Dermis blood vessel endothelial cell (primary cell): ENCODE data around the gene DNAH6. TPM values are rescaled to one million over a fixed set of nuclear protein-coding genes. Genes with fewer than 3 reads are reported as not detected.
A peak's percentile ranks its signal among the peaks of the same experiment; 100 is the strongest.
"Not testable (repeated sequence)": the region's sequence is repeated elsewhere in the genome, so short reads cannot be mapped to it uniquely, and the experiment has no call there.

ENCODE experiments used
- DNase-seq: peaks from one replicate; pipeline ENCODE4 v3.0.0; 2010
- total RNA-seq: library from RNA; depleted of rRNA; stranded (reverse); fragments of >200 nt; gene quantifications from 2 replicates; pipeline ENCODE4 v1.2.3, GENCODE V29; 2014

Gene DNAH6, protein sequence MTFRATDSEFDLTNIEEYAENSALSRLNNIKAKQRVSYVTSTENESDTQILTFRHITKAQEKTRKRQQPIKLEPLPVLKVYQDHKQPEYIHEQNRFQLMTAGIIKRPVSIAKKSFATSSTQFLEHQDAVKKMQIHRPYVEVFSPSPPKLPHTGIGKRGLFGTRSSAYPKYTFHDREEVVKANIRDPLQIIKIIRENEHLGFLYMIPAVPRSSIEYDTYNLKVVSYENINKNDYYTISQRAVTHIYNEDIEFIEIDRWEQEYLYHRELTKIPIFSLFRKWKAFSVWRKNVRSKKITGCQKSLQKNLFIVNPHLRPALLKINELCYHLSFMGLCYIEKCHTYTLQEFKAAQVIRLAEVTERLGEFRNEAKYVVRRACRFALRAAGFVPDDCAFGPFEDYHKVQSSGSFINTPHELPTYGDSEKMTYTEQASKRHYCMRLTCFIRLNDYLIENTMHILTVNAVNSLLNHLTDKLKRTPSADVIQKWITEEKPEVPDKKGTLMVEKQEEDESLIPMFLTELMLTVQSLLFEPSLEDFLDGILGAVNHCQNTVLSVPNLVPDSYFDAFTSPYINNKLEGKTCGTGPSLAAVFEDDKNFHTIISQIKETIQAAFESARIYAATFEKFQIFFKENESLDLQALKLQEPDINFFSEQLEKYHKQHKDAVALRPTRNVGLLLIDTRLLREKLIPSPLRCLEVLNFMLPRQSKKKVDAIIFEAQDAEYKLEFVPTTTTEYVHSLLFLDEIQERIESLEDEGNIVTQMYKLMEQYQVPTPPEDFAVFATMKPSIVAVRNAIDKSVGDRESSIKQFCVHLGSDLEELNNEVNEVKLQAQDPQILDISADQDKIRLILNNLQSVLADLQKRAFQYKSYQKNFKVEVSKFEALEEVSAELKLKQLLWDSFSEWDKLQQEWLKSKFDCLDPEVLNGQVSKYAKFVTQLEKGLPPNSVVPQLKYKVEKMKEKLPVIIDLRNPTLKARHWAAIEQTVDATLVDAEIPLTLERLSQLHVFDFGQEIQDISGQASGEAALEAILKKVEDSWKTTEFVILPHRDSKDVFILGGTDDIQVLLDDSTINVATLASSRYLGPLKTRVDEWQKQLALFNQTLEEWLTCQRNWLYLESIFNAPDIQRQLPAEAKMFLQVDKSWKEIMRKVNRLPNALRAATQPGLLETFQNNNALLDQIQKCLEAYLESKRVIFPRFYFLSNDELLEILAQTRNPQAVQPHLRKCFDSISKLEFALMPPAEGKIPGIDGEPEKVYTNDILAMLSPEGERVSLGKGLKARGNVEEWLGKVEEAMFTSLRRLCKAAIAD (N-terminal part only)
- total RNA-seq, result under 0.01 TPM in 2 replicates

DNA sequence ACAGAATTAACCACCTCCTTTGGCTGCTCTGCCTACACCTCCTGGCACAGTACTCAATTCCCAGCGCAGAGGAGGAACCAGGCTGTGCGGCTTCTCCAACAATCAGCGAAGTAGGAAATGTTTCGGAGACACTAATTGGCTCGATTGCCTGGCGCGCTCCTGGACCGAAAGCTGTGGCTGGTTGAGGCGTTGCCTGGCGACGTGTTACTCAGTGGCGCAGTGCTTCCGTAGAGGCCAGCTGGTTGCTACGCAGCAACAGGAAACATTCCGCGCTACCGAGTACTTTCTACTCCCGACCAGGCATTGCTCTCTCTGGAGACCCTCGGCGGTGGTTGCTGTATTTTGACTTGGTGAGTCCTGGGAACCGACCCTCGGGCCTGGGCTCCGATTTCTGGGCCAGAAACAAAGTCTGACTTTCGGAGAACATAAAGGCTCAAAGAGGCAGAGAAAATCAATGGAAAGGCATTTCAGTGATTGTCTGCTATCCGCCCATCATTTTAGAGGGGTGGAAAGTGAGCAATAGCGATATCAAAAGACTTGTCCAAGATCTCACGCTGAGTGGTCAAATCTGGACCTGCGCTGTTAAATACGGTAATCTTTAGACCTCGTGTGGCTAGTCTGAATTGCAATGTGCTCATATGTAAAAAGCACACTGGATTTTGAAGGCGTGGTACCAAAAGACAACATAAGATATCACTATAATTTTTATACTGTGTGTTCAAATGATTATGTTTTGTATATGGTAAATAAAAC, at the start of gene DNAH6:
Gene DNAH6, plus strand, starts transcription at position 265 of the 753 bp plus-strand sequence. CDS start 1,329 bp downstream, outside the sequence.
- peak; percentile 95 for DNase-seq

DNA sequence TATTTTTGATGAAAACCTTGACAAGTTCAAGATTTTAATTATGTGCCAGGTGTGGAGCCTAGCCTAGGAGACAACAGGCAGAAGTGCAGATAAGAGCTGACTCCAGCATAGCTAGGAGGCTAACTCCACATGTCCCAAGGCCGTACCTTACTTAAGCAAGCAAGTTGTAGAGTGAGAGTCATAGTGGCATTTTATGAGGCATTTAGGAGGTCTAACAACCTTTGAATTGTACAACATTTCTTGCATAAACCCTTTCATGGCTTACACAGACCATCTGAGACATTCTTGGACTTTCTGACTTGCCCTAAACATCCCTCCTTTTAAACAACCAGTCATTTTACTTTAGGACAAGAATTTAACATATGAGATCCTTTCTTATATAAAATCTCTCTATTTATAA, 48.9 kb upstream of the DNAH6 start:
- no peak for DNase-seq

DNA sequence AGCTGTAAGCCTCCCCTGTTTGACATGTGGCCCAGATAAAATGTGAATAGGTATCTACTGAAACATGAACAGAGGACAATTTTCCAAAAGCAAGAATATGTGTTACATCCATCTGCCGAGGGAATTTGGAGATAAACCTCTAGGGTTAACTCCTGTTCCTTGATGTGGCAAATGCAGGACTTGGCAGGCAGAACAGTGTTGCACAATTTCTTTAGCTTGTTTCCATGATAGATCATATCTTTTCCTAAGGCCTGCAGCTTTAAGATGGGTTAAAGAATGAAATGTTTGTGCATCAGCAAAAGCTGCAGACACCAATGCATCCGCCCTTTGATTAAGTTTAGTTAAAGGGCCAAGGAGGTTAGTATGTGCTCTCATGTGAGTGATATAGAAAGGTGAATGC, 43.9 kb upstream of the DNAH6 start:
- DNase-seq, result not testable (repeated sequence)

DNA sequence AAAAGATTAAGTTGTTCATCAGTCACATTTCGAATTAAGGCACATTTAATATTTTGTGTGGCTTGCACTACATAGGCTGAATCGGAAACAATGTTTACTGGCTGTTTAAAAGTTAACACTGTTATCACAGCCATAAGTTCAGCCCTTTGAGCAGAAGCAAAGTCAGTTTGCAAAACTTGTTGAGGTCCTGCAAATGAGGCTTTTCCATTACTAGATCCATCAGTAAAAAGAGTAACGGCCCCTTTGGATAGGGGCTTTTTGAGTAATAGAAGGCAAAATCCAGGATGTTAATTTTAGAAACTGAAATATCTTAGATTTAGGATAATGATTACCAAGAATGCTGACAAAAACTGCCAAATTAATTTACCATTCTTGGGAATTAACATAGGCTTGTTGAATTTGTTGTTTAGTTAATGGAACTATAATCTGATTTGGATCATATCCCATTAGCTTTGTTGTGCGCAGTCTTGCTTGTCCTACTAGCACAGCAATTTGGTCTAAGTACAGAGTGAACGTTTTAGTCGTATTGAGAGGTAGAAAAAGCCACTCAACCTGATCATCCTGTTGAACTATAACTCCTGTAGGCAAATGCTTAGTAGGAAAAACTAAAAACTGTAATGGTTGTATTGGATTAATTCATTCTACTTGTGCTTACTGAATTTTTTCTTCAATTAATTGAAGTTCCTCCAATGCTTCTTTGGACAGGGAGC, 43.3 kb upstream of the DNAH6 start:
- DNase-seq, result no peak

DNA sequence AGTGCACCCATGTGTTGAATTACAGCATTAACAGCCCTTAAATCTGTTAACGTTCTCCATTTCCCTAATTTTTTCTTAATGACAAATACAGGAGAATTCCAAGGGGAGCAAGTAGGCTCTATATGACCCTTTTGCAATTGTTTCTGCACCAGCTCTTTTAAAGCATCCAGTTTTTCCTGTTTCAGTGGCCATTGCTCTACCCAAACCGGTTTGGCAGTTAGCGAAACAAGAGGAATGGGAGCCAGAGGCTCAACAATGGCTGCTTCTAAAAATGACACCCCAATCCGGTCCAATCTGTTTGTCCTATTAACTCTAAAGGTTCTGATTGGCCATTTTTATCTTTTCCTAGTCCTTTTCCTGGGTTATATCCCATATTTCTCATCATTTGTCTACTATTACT, 42.1 kb upstream of the DNAH6 start:
- no peak for DNase-seq

DNA sequence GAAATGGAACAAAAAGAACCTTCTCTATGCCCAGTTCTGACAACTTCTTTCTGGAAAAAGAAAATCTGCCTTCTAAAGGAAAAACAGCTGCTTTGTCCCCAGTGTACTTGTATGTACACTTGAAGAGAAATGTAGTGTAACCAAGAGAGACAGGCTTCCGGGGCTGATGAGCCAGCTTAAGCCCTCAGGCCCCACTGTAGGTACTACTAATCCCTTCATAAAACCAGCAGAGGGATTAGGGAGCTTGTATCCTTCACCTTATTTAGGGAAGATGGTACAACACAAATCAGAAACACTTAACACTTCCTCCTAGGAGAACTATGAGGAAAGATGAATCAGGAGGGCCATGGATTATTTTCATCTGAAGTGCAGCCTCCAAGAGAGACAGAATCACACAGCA, 38.4 kb upstream of the DNAH6 start:
- no peak for DNase-seq

DNA sequence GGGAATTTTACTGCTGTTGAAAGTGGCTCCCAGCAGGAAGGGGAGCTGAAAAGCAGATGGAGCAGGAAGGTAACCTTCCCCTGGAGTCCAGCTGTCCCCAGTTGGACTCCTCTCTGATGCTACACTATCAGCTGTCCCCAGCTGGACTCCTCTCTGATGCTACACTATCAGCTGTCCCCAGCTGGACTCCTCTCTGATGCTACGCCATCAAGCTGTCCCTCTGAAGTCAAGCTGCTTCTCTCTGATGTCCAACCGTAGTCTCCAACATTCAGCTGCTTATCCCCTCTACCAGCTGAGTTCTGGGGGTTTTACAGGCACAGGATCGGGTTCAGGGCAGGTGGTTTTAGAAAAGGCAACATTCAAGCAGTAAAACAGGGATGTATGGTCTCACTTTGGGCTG, 37.4 kb upstream of the DNAH6 start:
- no peak for DNase-seq

DNA sequence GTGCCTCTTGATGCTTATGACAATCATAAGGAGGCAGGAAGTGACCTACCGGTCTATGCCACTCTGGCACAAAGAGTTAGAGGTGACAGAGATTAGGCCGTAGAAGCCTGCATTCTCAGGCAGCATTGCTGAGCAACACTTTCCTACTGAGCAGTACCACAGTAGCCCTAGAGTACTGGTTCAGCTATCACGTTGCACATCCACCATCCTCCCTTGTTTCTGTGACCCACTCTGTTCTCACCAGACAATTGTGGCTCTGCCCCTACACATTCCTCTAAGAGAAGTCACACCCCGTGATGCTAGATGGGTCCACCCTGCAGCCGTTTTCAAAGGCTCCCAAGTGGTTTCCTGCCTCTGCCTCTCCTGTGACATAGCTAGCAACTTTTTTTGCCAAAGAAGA, 34.6 kb upstream of the DNAH6 start:
- no peak for DNase-seq

DNA sequence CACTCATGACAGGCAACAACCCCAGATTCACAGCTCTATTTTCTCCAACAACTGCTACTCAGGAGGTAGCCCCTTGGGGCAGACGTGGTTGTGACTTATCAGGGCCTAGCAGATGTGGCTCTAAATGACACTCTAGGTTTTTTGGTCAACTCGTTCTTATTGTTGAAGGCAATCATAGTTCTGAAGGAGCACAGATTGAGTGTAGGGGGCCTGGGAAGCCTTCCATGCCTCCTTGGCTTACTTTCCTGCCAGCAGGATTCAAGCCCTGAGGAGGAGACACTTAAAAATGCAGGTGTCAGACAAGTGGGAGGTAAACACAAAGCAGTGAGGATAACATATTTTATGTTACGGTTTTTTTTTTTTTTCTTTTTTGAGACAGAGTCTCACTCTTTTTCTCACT, 33.7 kb upstream of the DNAH6 start:
- DNase-seq, result no peak

DNA sequence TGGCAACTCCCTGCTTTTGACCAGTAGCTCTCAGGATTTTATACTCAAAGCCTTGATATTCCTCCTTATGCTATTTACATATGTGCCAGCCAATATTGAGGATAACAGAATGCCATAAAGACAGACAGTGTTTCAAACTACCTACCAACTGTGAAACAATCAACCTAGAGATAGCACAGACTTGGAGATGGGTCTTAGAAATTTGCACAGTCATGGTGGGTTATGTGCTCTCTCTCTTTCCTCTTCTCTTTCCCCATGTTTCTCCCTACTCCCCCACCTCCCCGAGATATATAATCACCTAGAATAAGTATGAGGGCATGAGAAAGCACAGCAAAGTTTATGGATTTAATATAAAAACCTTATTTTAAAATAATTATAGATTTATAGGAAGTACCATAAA, 33.0 kb upstream of the DNAH6 start:
- DNase-seq, result no peak

DNA sequence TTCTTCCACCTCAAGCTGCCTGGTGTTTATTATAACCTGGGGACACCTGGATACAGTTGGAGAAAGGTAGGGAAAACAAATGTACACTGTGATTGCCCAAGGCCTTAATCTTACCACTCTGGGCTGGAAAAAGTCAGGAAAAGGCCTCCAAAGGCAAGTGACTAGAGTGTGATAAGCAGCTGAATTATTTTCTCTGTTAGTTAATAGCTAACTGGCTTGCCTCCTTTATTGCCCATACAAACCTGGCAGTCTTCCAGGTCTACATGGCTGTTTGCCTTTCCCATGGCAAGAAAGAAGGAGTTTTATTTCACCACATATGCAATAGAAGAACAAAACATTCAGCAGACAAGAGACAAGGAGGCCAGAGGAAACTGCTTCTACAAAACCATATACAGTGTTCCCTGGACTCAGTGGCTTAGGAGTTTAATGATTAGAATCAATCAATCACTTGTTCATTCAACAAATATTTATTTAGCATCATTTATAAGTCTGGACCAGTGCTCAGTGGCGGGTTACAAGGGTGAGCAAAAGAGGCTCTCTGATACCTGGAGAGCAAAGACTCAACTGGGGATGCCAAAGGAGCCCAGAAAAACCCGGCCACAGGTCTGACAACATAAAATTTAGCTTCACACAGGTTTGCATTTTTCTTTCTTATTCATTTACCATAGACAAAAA, 29.7 kb upstream of the DNAH6 start:
- DNase-seq, result no peak

DNA sequence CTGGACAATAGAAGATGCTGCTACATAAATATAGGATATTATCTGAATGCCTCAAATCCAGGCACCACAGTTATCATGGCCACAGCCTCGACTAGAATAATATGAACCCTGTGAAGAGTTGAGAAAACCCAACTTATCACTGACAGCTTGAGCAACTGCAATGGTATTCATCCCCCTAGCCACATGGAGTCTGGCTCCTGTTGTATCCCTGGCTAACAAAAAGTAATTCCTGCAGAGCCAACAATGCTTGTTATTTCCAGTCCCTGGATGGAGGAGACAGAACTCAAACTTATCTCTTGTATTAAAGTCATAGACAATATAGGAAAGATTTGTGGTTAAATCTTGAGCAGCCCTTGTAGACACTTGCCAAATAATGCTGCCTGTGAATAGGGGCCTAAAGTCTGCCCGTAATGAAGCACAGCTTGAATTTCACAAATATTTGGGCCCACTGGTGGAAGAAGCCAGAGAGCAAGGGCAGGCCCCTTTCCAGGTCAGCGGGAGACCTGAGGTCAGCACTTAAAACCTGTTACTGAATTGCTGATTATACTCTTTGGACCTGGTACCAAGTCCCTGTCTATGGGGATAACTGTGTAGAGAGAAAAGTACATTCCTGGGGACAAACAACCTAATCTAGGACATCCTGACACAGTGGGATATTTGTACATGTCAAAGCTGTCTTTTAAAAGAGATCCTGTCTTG, 28.9 kb upstream of the DNAH6 start:
- DNase-seq, result no peak

DNA sequence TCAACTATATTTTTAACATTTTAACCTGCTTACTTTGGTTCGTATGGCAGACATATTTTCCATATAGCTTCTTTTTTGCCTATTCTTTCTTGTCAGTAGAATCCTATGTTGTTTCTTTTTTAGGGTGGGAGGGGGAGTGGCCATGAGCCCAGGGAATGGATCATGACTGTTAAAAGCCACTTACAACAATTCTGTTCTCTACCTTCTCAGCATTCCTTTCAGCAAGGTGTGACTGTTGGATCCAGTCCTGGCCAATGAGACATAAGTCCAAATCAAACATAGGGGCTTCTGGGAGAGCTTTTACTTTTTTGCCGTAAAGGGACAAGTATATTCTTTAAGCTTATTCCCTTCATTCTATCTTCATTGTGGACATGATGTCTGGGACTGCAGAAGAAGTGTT, 25.0 kb upstream of the DNAH6 start:
- DNase-seq, result no peak

DNA sequence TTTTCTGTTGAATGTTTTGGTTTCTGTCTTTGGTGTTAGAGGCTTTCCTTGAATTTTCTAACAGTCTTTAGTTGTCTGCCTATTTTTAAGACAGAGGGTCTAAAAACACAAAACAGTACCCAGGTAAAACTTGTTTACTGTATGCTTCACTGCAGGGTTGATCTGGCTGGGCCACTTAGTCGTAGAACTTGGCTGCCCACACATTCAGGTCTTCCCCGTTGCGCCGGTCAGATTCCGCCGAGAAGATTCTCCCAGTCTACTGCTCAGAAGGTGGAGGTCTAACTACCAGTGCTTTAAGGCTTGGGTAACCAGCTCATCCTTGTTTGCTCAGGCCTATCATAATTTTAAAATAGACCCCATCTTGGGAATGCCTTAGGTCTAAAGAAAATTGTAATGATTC, 24.6 kb upstream of the DNAH6 start:
- DNase-seq, result no peak

DNA sequence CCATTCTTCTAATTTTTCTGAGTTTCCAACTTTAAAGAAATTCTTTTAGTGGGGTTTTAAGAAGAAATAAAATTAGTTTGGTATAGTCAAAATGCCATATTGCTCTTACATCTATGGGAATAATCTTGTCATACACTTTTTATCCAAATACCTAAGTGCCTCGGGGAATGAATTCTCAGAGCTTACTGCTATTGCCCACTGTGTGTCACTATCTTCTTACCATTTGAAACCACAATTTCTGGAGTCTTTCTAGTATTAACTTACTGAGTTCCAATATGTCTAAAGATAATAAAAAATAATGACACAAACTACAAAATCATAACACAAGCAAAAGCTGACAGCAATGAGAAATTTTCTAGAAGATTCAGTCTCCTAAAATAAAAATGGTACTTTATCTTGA, 23.7 kb upstream of the DNAH6 start:
- DNase-seq, result no peak

DNA sequence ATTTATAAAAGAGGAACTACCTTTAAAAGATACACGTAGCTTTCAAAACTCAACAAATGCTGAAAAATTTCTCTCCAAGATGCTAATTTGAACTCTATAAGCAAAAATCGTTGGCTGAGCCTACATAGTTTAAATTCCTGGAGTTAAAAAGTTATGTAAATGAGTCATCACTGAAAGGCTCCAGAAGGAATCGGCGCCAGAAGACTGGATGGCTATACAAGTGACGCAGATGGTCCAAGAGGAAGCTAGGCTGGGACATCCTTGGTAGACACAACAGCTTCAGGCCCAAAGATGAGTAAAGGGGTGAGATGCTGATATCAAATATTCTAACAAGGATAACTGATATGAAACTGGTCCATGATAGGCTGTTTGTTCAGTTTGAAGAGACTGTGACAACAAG, 22.8 kb upstream of the DNAH6 start:
- peak; percentile 74 for DNase-seq

DNA sequence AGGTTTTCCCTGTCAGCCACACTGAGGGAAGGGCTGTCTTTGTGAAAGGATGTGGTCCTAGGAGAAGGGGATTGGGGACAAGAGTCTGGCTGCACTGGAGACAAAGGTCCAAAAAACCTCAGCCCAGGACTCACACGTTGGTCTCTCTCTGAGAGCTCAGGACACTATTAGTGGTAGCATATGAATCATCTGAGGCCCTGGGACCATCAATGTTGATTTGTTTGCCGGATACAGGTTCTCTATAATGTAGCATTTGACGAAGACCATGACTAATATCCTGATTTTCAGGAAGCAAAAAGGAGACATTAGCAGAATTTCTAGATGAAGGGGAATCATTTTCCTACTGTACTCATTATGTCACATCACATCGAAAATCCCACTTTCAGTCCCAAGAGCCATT, 22.2 kb upstream of the DNAH6 start:
- DNase-seq, result peak; percentile 80

DNA sequence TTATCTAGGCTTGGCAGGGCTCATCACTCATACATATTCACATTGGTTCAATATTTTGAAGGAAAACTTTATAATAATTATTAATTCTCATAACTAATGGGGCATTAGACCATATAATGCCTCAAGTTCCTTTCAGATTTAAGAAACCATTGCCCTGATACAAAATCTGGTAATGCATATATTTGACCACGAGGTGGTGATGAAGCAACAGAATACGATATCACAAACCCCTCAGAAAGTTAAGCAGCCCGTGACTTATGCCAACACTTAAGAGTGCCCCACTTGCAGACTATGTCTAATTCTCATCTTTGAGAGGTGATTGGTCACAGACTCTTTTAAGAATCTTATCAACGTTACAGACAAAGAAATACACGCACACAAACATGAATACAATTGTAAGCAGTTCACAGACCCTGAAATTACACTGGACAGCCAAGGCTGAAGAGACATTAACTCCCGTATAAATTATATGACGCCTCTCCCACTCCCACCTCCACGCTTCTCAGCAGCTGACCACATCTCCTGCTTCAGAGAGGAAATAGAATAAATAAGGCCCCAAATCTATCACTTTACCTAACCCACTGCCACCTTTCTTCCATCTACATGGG, 20.7 kb upstream of the DNAH6 start:
- DNase-seq, result peak; percentile 85

DNA sequence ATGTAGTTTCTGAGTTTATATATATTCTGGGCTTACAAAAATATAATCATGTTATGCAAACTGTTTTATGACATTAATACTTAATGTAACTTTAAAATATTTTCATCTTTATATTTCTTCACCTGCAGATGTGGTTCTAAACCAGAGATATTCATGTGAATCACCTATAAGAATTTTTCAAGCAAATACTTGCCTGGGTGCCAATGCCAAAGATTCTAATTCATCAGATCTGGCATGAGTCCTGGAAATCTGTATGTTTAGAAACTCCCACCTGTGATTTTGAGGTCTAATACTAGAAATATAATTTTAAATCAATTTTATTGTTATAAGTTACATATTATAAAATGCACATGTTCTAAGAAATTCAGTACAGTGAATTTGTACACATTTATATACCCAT, 19.9 kb upstream of the DNAH6 start:
- no peak for DNase-seq

DNA sequence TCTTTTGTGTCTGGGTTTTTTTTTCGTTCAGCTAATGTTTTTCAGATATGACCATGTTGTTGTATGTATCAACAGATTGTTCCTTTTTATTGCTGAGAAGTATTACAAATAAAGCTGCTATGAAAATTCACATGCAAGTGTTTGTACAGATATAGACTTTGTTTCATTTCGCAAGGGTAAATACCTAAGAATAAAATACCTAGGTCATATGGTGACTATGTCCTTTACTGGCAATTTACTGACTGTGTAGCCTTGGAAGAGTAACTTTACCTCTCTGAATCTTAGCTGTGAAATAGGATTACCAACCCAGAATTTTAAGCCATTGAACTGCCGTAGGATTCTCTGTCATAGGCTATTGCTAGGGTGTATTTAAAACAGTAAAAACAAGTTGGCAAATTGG, 19.0 kb upstream of the DNAH6 start:
- DNase-seq, result no peak
